Astrocyte (in vitro differentiated cells and primary cell): Measurements from ENCODE around the gene RALY. TPM values are rescaled to one million over a fixed set of nuclear protein-coding genes. Genes with fewer than 3 reads are reported as not detected.

ENCODE experiments used
- DNase-seq: peaks from one replicate; pipeline ENCODE4 v3.0.0-alpha.2; 2010; ENCODE audit warnings: low read depth
- FAIRE-seq: peaks from 2 replicates; lab custom pipeline; 2011; peaks lifted over from hg19 to GRCh38; lab: Jason Lieb, UNC
- H2AFZ ChIP-seq: 2 replicates; pipeline ENCODE4 v1.6.0; 2012; ENCODE audit warnings: low read depth, low read length, inconsistent platforms
- H3K27ac ChIP-seq: 2 replicates; pipeline ENCODE4 v1.5.1; 2011; ENCODE audit warnings: low read depth, low read length, inconsistent platforms
- H3K27me3 ChIP-seq: 2 replicates; pipeline ENCODE4 v1.6.0; 2011; ENCODE audit warnings: low read length, inconsistent platforms; ENCODE audit not compliant: insufficient read depth
- H3K36me3 ChIP-seq: 2 replicates; pipeline ENCODE4 v1.5.1; 2011; ENCODE audit warnings: low read length, inconsistent platforms; ENCODE audit not compliant: insufficient read depth
- H3K4me1 ChIP-seq: 2 replicates; pipeline ENCODE4 v1.5.1; 2011; ENCODE audit warnings: low read length, inconsistent platforms; ENCODE audit not compliant: insufficient read depth
- H3K4me2 ChIP-seq: 2 replicates; pipeline ENCODE4 v1.6.0; 2012; ENCODE audit warnings: low read length, inconsistent platforms
- H3K4me3 ChIP-seq: 2 replicates; pipeline ENCODE4 v1.5.1; 2011; ENCODE audit warnings: low read depth, mild to moderate bottlenecking, low read length, inconsistent platforms; ENCODE audit not compliant: insufficient read depth
- H3K79me2 ChIP-seq: 2 replicates; pipeline ENCODE4 v1.6.0; 2012; ENCODE audit warnings: mild to moderate bottlenecking, low read length, inconsistent platforms; ENCODE audit not compliant: insufficient read depth
- H3K9ac ChIP-seq: 2 replicates; pipeline ENCODE4 v1.6.0; 2012; ENCODE audit warnings: mild to moderate bottlenecking, low read length, inconsistent platforms
- H3K9me3 ChIP-seq: 2 replicates; pipeline ENCODE4 v1.5.1; 2012; ENCODE audit warnings: low read depth, mild to moderate bottlenecking, low read length, inconsistent platforms; ENCODE audit not compliant: insufficient read depth
- H4K20me1 ChIP-seq: 2 replicates; pipeline ENCODE4 v1.6.0; 2012; ENCODE audit warnings: low read length, inconsistent platforms; ENCODE audit not compliant: insufficient read depth
- H3K27ac Mint-ChIP-seq: one replicate; pipeline ENCODE4 v1.8.0; 2021; ENCODE audit warnings: mild to moderate bottlenecking, mixed read lengths; ENCODE audit not compliant: unreplicated experiment
- H3K27me3 Mint-ChIP-seq: one replicate; pipeline ENCODE4 v1.8.0; 2021; ENCODE audit warnings: low read depth, mixed read lengths; ENCODE audit not compliant: unreplicated experiment
- H3K36me3 Mint-ChIP-seq: one replicate; pipeline ENCODE4 v1.8.0; 2021; ENCODE audit warnings: low read depth, mixed read lengths; ENCODE audit not compliant: unreplicated experiment
- H3K4me1 Mint-ChIP-seq: one replicate; pipeline ENCODE4 v1.8.0; 2021; ENCODE audit warnings: low read depth, mixed read lengths; ENCODE audit not compliant: unreplicated experiment
- H3K4me3 Mint-ChIP-seq: one replicate; pipeline ENCODE4 v1.8.0; 2021; ENCODE audit warnings: mild to moderate bottlenecking, moderate library complexity, mixed read lengths; ENCODE audit not compliant: unreplicated experiment
- H3K9me3 Mint-ChIP-seq: one replicate; pipeline ENCODE4 v1.8.0; 2021; ENCODE audit warnings: mild to moderate bottlenecking, mixed read lengths; ENCODE audit not compliant: unreplicated experiment
- CTCF ChIP-seq: IDR thresholded peaks from 2 replicates; pipeline ENCODE4 v1.5.1; 2011; ENCODE audit warnings: low read depth, mild to moderate bottlenecking, inconsistent platforms, low read length, moderate library complexity; ENCODE audit not compliant: insufficient read depth
- EZH2 ChIP-seq: IDR thresholded peaks from 2 replicates; pipeline ENCODE4 v1.6.1; 2012; ENCODE audit warnings: mild to moderate bottlenecking, low read length, inconsistent platforms; ENCODE audit not compliant: insufficient read depth
- total RNA-seq: library from RNA; stranded (reverse); gene quantifications from 2 replicates; pipeline ENCODE4 v1.2.1, GENCODE V29; 2021

RALY gene
- total RNA-seq, 1 donor from 2014 or later: 105 TPM

- H3K27me3 ChIP-seq: no peaks in the 10 kb centered on the region
- H3K9ac ChIP-seq: no peak overlapping the region
- H3K4me3 ChIP-seq: no peak overlapping the region
- H3K36me3 Mint-ChIP-seq: no peaks in the 10 kb centered on the region
- peaks cover 16% of the 10 kb centered on the region for H3K4me1 Mint-ChIP-seq
- H4K20me1 ChIP-seq: peaks cover 95% of the 10 kb centered on the region
- peak overlapping the region; percentile 46 for H3K4me3 Mint-ChIP-seq
- H2AFZ ChIP-seq: no peak overlapping the region
- no peak overlapping the region for H3K4me2 ChIP-seq
- FAIRE-seq (no peak), DNase-seq (no peak)
- H3K27me3 Mint-ChIP-seq: no peaks in the 10 kb centered on the region
- H3K27ac Mint-ChIP-seq: no peak overlapping the region
- H3K9me3 Mint-ChIP-seq: no peaks in the 10 kb centered on the region
- no peaks in the 10 kb centered on the region for H3K9me3 ChIP-seq
- no peak for TF ChIP-seq EZH2
- TF ChIP-seq CTCF: no peak
- no peak overlapping the region for H3K27ac ChIP-seq
- peaks cover 7% of the 10 kb centered on the region for H3K4me1 ChIP-seq
- no peaks in the 10 kb centered on the region for H3K36me3 ChIP-seq
- H3K79me2 ChIP-seq: peaks cover 94% of the 10 kb centered on the region
Observed at GRCh38 chr20:34012330-34012729, 18.6 kb downstream of the RALY start.

GRCh38 chr20:34012735-34013134 lies 19.0 kb downstream of the RALY start:
- H3K4me2 ChIP-seq: no peak overlapping the region
- Mint-ChIP-seq H3K4me3 (no peak overlapping the region), H3K27ac (no peak overlapping the region), H3K4me1 (peaks cover 20% of the 10 kb centered on the region), H3K9me3 (no peaks in the 10 kb centered on the region), H3K36me3 (no peaks in the 10 kb centered on the region), H3K27me3 (no peaks in the 10 kb centered on the region)
- H3K4me1 ChIP-seq: peaks cover 9% of the 10 kb centered on the region
- no peak for FAIRE-seq
- no peak overlapping the region for H3K4me3 ChIP-seq
- no peaks in the 10 kb centered on the region for H3K36me3 ChIP-seq
- peaks cover 93% of the 10 kb centered on the region for H3K79me2 ChIP-seq
- no peaks in the 10 kb centered on the region for H3K9me3 ChIP-seq
- no peaks in the 10 kb centered on the region for H3K27me3 ChIP-seq
- H3K9ac ChIP-seq: no peak overlapping the region
- no peak overlapping the region for H2AFZ ChIP-seq
- H3K27ac ChIP-seq: no peak overlapping the region
- TF ChIP-seq EZH2 (no peak), CTCF (no peak)
- DNase-seq: no peak
- H4K20me1 ChIP-seq: peaks cover 97% of the 10 kb centered on the region

DNA sequence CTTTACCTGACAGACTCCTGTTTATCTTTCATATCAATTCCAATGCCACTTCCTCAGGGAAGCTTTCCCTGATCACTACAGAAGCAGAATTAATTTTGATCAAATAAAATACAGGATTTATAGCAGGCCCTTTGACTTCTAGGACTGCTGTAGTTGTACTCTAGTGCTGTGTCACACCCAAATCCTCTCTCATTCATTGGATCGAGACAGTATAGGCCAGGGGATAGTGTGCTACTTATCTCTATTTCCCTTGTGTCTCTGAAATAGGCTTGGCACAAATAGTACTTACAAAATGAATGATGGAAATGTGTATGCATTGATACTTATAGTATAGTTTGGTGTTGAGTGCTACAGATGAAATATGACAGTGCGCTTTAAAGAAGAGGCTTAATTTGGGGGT lies 19.8 kb downstream of the RALY start:
- Histone ChIP-seq H3K27me3 (no peaks in the 10 kb centered on the region), H3K4me3 (no peak overlapping the region), H3K9me3 (no peaks in the 10 kb centered on the region), H3K79me2 (peaks cover 92% of the 10 kb centered on the region), H3K9ac (no peak overlapping the region), H2AFZ (no peak overlapping the region), H4K20me1 (peaks cover 97% of the 10 kb centered on the region), H3K36me3 (no peaks in the 10 kb centered on the region), H3K4me1 (peaks cover 16% of the 10 kb centered on the region), H3K27ac (no peak overlapping the region), H3K4me2 (no peak overlapping the region)
- Mint-ChIP-seq H3K27me3 (no peaks in the 10 kb centered on the region), H3K9me3 (no peaks in the 10 kb centered on the region), H3K27ac (no peak overlapping the region), H3K4me3 (no peak overlapping the region), H3K4me1 (peaks cover 28% of the 10 kb centered on the region), H3K36me3 (no peaks in the 10 kb centered on the region)
- TF ChIP-seq EZH2 (no peak), CTCF (no peak)
- FAIRE-seq (no peak), DNase-seq (no peak)
